HEK293 (cell line): ENCODE measurements around the gene MRPL9.

Experiments used
- BCL11A ChIP-seq: fragments of 450-650 bp; formaldehyde crosslinking; IDR thresholded peaks from 2 replicates; pipeline ENCODE4 v1.5.1; 2016; ENCODE audit warnings: low read depth, missing biosample characterization, missing genetic modification characterization
- BCL11B ChIP-seq: fragments of 450-650 bp; formaldehyde crosslinking; IDR thresholded peaks from 2 replicates; pipeline ENCODE4 v1.5.1; 2016; ENCODE audit warnings: low read depth, missing biosample characterization, missing genetic modification characterization
- GLIS1 ChIP-seq: fragments of 450-650 bp; formaldehyde crosslinking; IDR thresholded peaks from 2 replicates; pipeline ENCODE4 v1.5.1; 2016; ENCODE audit warnings: missing biosample characterization, missing genetic modification characterization
- INSM2 ChIP-seq: fragments of 450-650 bp; formaldehyde crosslinking; IDR thresholded peaks from 2 replicates; pipeline ENCODE4 v1.5.1; 2016; ENCODE audit warnings: missing biosample characterization, missing genetic modification characterization
- KLF9 ChIP-seq: fragments of 450-650 bp; formaldehyde crosslinking; IDR thresholded peaks from 2 replicates; pipeline ENCODE4 v1.5.1; 2016; ENCODE audit warnings: missing biosample characterization, missing genetic modification characterization, low read depth
- MZF1 ChIP-seq: fragments of 450-650 bp; formaldehyde crosslinking; IDR thresholded peaks from 2 replicates; pipeline ENCODE4 v1.5.1; 2017; ENCODE audit warnings: missing biosample characterization, missing genetic modification characterization, borderline replicate concordance
- OVOL3 ChIP-seq: fragments of 450-650 bp; formaldehyde crosslinking; IDR thresholded peaks from 2 replicates; pipeline ENCODE4 v1.5.1; 2016; ENCODE audit warnings: missing biosample characterization, missing genetic modification characterization
- PRDM6 ChIP-seq: fragments of 450-650 bp; formaldehyde crosslinking; IDR thresholded peaks from 2 replicates; pipeline ENCODE4 v1.5.1; 2017; ENCODE audit warnings: missing biosample characterization, missing genetic modification characterization
- SETDB1 ChIP-seq: IDR thresholded peaks from one replicate; pipeline ENCODE4 v1.6.1; 2017; ENCODE audit warnings: mild to moderate bottlenecking, low read length, moderate library complexity, mixed read lengths; ENCODE audit not compliant: insufficient read length
- SP2 ChIP-seq: fragments of 450-650 bp; formaldehyde crosslinking; IDR thresholded peaks from 2 replicates; pipeline ENCODE4 v1.5.1; 2016; ENCODE audit warnings: missing biosample characterization, missing genetic modification characterization
- SP7 ChIP-seq: fragments of 450-650 bp; formaldehyde crosslinking; IDR thresholded peaks from 2 replicates; pipeline ENCODE4 v1.5.1; 2016; ENCODE audit warnings: missing biosample characterization, missing genetic modification characterization
- WT1 ChIP-seq: fragments of 450-650 bp; formaldehyde crosslinking; IDR thresholded peaks from 2 replicates; pipeline ENCODE4 v1.5.1; 2016; ENCODE audit warnings: missing biosample characterization, missing genetic modification characterization
- YY2 ChIP-seq: fragments of 450-650 bp; formaldehyde crosslinking; IDR thresholded peaks from 2 replicates; pipeline ENCODE4 v1.5.1; 2016; ENCODE audit warnings: missing biosample characterization, missing genetic modification characterization
- ZBTB20 ChIP-seq: fragments of 450-650 bp; formaldehyde crosslinking; IDR thresholded peaks from 2 replicates; pipeline ENCODE4 v1.5.1; 2016; ENCODE audit warnings: missing biosample characterization, missing genetic modification characterization
- ZBTB44 ChIP-seq: fragments of 450-650 bp; IDR thresholded peaks from 2 replicates; pipeline ENCODE4 v1.5.1; 2018; ENCODE audit warnings: missing biosample characterization, mild to moderate bottlenecking, missing genetic modification characterization
- ZBTB49 ChIP-seq: fragments of 450-650 bp; formaldehyde crosslinking; IDR thresholded peaks from 2 replicates; pipeline ENCODE4 v1.5.1; 2016; ENCODE audit warnings: missing biosample characterization, missing genetic modification characterization, low read depth
- ZBTB7A ChIP-seq: fragments of 450-650 bp; formaldehyde crosslinking; IDR thresholded peaks from 2 replicates; pipeline ENCODE4 v1.5.1; 2016; ENCODE audit warnings: low read depth, missing biosample characterization, missing genetic modification characterization
- ZEB2 ChIP-seq: fragments of 450-650 bp; formaldehyde crosslinking; IDR thresholded peaks from 2 replicates; pipeline ENCODE4 v1.5.1; 2016; ENCODE audit warnings: missing biosample characterization, missing genetic modification characterization
- ZNF133 ChIP-seq: fragments of 450-650 bp; formaldehyde crosslinking; IDR thresholded peaks from 2 replicates; pipeline ENCODE4 v1.5.1; 2016; ENCODE audit warnings: missing biosample characterization, missing genetic modification characterization
- ZNF148 ChIP-seq: fragments of 450-650 bp; formaldehyde crosslinking; IDR thresholded peaks from 2 replicates; pipeline ENCODE4 v1.5.0; 2017; ENCODE audit warnings: missing biosample characterization, missing genetic modification characterization, borderline replicate concordance
- ZNF18 ChIP-seq: fragments of 450-650 bp; formaldehyde crosslinking; IDR thresholded peaks from 2 replicates; pipeline ENCODE4 v1.5.1; 2016; ENCODE audit warnings: missing biosample characterization, missing genetic modification characterization
- ZNF2 ChIP-seq: fragments of 450-650 bp; formaldehyde crosslinking; IDR thresholded peaks from 2 replicates; pipeline ENCODE4 v1.5.1; 2016; ENCODE audit warnings: missing biosample characterization, missing genetic modification characterization
- ZNF473 ChIP-seq: fragments of 450-650 bp; formaldehyde crosslinking; IDR thresholded peaks from 2 replicates; pipeline ENCODE4 v1.5.1; 2017; ENCODE audit warnings: missing biosample characterization, missing genetic modification characterization
- ZNF555 ChIP-seq: fragments of 450-650 bp; formaldehyde crosslinking; conservative IDR thresholded peaks from 2 replicates; pipeline ENCODE4 v1.5.1; 2017; ENCODE audit warnings: missing biosample characterization, mild to moderate bottlenecking, missing genetic modification characterization, inconsistent platforms
- ZNF610 ChIP-seq: fragments of 450-650 bp; formaldehyde crosslinking; IDR thresholded peaks from 2 replicates; pipeline ENCODE4 v1.5.1; 2016; ENCODE audit warnings: missing biosample characterization, missing genetic modification characterization, borderline replicate concordance
- ZNF623 ChIP-seq: fragments of 450-650 bp; formaldehyde crosslinking; IDR thresholded peaks from 2 replicates; pipeline ENCODE4 v1.5.1; 2016; ENCODE audit warnings: missing biosample characterization, missing genetic modification characterization
- ZNF624 ChIP-seq: fragments of 450-650 bp; formaldehyde crosslinking; IDR thresholded peaks from 2 replicates; pipeline ENCODE4 v1.5.1; 2017; ENCODE audit warnings: missing biosample characterization, missing genetic modification characterization
- ZNF843 ChIP-seq: fragments of 450-650 bp; formaldehyde crosslinking; IDR thresholded peaks from 2 replicates; pipeline ENCODE4 v1.5.1; 2016; ENCODE audit warnings: missing biosample characterization, missing genetic modification characterization
- ZSCAN23 ChIP-seq: fragments of 450-650 bp; formaldehyde crosslinking; IDR thresholded peaks from 2 replicates; pipeline ENCODE4 v1.5.1; 2016; ENCODE audit warnings: missing biosample characterization, missing genetic modification characterization

MRPL9 gene

GRCh38 chr1:151809985-151810556, 46.8 kb upstream of the MRPL9 start (continued):
- TF ChIP-seq ZNF18 (tag by site-specific recombination) (no peak), ZNF133 (tag by site-specific recombination) (no peak), ZNF624 (tag by site-specific recombination) (no peak), ZNF843 (tag by site-specific recombination) (peak; percentile 73; the same call in 1 of the 2 replicates), ZNF555 (tag by site-specific recombination) (no peak), ZBTB20 (no peak), ZBTB49 (tag by site-specific recombination) (no peak), BCL11A (tag by site-specific recombination) (peak; percentile 49; the same call in 1 of the 2 replicates), OVOL3 (0 out of 2 replicates have a peak, but pooled peaks have one; percentile 36), ZBTB7A (tag by site-specific recombination) (no peak), SP2 (tag by site-specific recombination) (no peak), GLIS1 (tag by site-specific recombination) (no peak), INSM2 (tag by site-specific recombination) (peak; percentile 54; the same call in 1 of the 2 replicates), ZSCAN23 (no peak), YY2 (tag by site-specific recombination) (no peak), ZNF2 (tag by site-specific recombination) (no peak), ZNF623 (tag by site-specific recombination) (no peak), ZNF148 (tag by site-specific recombination) (no peak), SETDB1 (no peak), ZNF610 (tag by site-specific recombination) (0 out of 2 replicates have a peak, but pooled peaks have one; percentile 38), ZBTB44 (tag by site-specific recombination) (0 out of 2 replicates have a peak, but pooled peaks have one; percentile 53), PRDM6 (tag by site-specific recombination) (peak; percentile 92), WT1 (tag by site-specific recombination) (peak; percentile 61), KLF9 (tag by site-specific recombination) (peak; percentile 53; the same call in 1 of the 2 replicates), BCL11B (tag by site-specific recombination) (peak; percentile 77), ZEB2 (tag by site-specific recombination) (peak; percentile 68; the same call in 1 of the 2 replicates), MZF1 (tag by site-specific recombination) (no peak), ZNF473 (tag by site-specific recombination) (no peak), SP7 (tag by site-specific recombination) (peak; percentile 94)
